Smooth muscle cell (in vitro differentiated cells): Measurements from ENCODE around the gene ADGRG6. TPM values are rescaled to one million over a fixed set of nuclear protein-coding genes. Genes with fewer than 3 reads are reported as not detected.

Experiments
- DNase-seq: peaks from one replicate; lab custom pipeline; 2025; ENCODE audit not compliant: unreplicated experiment; lab: John Stamatoyannopoulos, UW
- H2AFZ ChIP-seq: fragments of 200-600 bp; sonication (generic); 2 replicates; pipeline ENCODE4 v1.6.0; 2016; ENCODE audit warnings: antibody characterized with exemption, low read depth, mild to moderate bottlenecking
- H3F3A ChIP-seq: fragments of 200-600 bp; sonication (generic); 2 replicates; pipeline ENCODE4 v1.6.0; 2017; ENCODE audit warnings: antibody characterized with exemption, low read depth
- H3K27ac ChIP-seq: fragments of 200-600 bp; sonication (generic); 2 replicates; pipeline ENCODE4 v1.5.1; 2016; ENCODE audit warnings: low read depth, mild to moderate bottlenecking
- H3K27me3 ChIP-seq: fragments of 200-600 bp; sonication (generic); 2 replicates; pipeline ENCODE4 v1.6.1; 2016; ENCODE audit warnings: low read depth, mild to moderate bottlenecking
- H3K36me3 ChIP-seq: fragments of 200-600 bp; sonication (generic); 2 replicates; pipeline ENCODE4 v1.5.1; 2016; ENCODE audit warnings: low read depth
- H3K4me1 ChIP-seq: fragments of 200-600 bp; sonication (generic); 2 replicates; pipeline ENCODE4 v1.5.1; 2016; ENCODE audit warnings: low read depth
- H3K4me2 ChIP-seq: fragments of 200-600 bp; sonication (generic); 2 replicates; pipeline ENCODE4 v1.6.0; 2016; ENCODE audit warnings: mild to moderate bottlenecking
- H3K4me3 ChIP-seq: fragments of 200-600 bp; sonication (generic); 2 replicates; pipeline ENCODE4 v1.5.1; 2016; ENCODE audit warnings: mild to moderate bottlenecking
- H3K79me2 ChIP-seq: fragments of 200-600 bp; sonication (generic); 2 replicates; pipeline ENCODE4 v1.6.0; 2016; ENCODE audit warnings: low read depth, mild to moderate bottlenecking
- H3K9ac ChIP-seq: fragments of 200-600 bp; sonication (generic); 2 replicates; pipeline ENCODE4 v1.6.0; 2016; ENCODE audit warnings: low read depth
- H3K9me3 ChIP-seq: fragments of 200-600 bp; sonication (generic); replicated peaks from 2 replicates; pipeline ENCODE4 v1.5.1; 2016; ENCODE audit warnings: low read depth
- H4K20me1 ChIP-seq: fragments of 200-600 bp; sonication (generic); 2 replicates; pipeline ENCODE4 v1.6.0; 2016; ENCODE audit warnings: low read depth
- CTCF ChIP-seq: fragments of 200-600 bp; sonication (generic); IDR thresholded peaks from 2 replicates; pipeline ENCODE4 v1.5.1; 2017; ENCODE audit warnings: borderline replicate concordance, mild to moderate bottlenecking, antibody characterized with exemption; ENCODE audit not compliant: insufficient read depth, poor library complexity, severe bottlenecking
- WGBS: methylation state at CpG from one replicate; pipeline ENCODE4 v1.1.7; 2016; ENCODE audit warnings: low lambda C conversion rate; 5-methylcytosine and 5-hydroxymethylcytosine counted together
- polyA plus RNA-seq: library from polyadenylated mRNA; unstranded; fragments of >200 nt; fragmentation: Nextera tagmentation; extraction: Ambion mirVana; gene quantifications from 2 replicates; pipeline ENCODE4 v1.2.1, GENCODE V29; 2016
- total RNA-seq: library from RNA; depleted of rRNA; stranded (reverse); fragments of >200 nt; gene quantifications from 2 replicates; pipeline ENCODE4 v1.2.3, GENCODE V29; 2014

Gene ADGRG6
- total and polyA plus RNA-seq, 2 experiments from 2014 or later, result 0.77 to 14.2 TPM

- H3K27ac ChIP-seq, result no peak overlapping the region
- H3K9me3 ChIP-seq, result no peaks in the 10 kb centered on the region
- no peaks in the 10 kb centered on the region for H3K36me3 ChIP-seq
- H3K4me2 ChIP-seq, result no peak overlapping the region
- H3F3A ChIP-seq, result no peaks in the 10 kb centered on the region
- WGBS, result 94% methylated on average over 3 of the region's 3 CpGs
- peaks cover 6% of the 10 kb centered on the region for H3K4me1 ChIP-seq
- TF ChIP-seq CTCF, result no peak
- H3K9ac ChIP-seq, result no peak overlapping the region
- DNase-seq, result no peak
- no peaks in the 10 kb centered on the region for H3K79me2 ChIP-seq
- no peaks in the 10 kb centered on the region for H3K27me3 ChIP-seq
- no peaks in the 10 kb centered on the region for H4K20me1 ChIP-seq
- H3K4me3 ChIP-seq, result no peak overlapping the region
- no peak overlapping the region for H2AFZ ChIP-seq
Observed at GRCh38 chr6:142404751-142405150, 102.9 kb downstream of the ADGRG6 start.

GRCh38 chr6:142406131-142406530 lies 104.3 kb downstream of the ADGRG6 start:
- Histone ChIP-seq H3K4me3 (no peak overlapping the region), H3K4me2 (no peak overlapping the region), H3K36me3 (no peaks in the 10 kb centered on the region), H2AFZ (no peak overlapping the region), H3K9ac (no peak overlapping the region), H3F3A (no peaks in the 10 kb centered on the region), H3K9me3 (no peaks in the 10 kb centered on the region), H4K20me1 (no peaks in the 10 kb centered on the region), H3K4me1 (no peaks in the 10 kb centered on the region), H3K27ac (no peak overlapping the region), H3K79me2 (no peaks in the 10 kb centered on the region), H3K27me3 (no peaks in the 10 kb centered on the region)
- TF ChIP-seq CTCF, result no peak
- DNase-seq, result no peak
- WGBS, result 91% methylated on average over 3 of the region's 3 CpGs

GRCh38 chr6:142407685-142408273 lies 106.0 kb downstream of the ADGRG6 start:
- TF ChIP-seq CTCF, result no peak
- 93% methylated on average over 3 of the region's 3 CpGs for WGBS
- Histone ChIP-seq H3K9ac (no peak overlapping the region), H3K4me1 (peaks cover 6% of the 10 kb centered on the region), H3K27ac (no peak overlapping the region), H3K36me3 (no peaks in the 10 kb centered on the region), H3K4me2 (no peak overlapping the region), H4K20me1 (no peaks in the 10 kb centered on the region), H3K4me3 (no peak overlapping the region), H3K79me2 (no peaks in the 10 kb centered on the region), H3K27me3 (no peaks in the 10 kb centered on the region), H3K9me3 (no peaks in the 10 kb centered on the region), H2AFZ (no peak overlapping the region), H3F3A (no peaks in the 10 kb centered on the region)
- DNase-seq, result no peak

GRCh38 chr6:142408409-142408808 lies 106.6 kb downstream of the ADGRG6 start:
- Histone ChIP-seq H3K4me3 (no peak overlapping the region), H3K4me2 (no peak overlapping the region), H3F3A (no peaks in the 10 kb centered on the region), H3K27me3 (no peaks in the 10 kb centered on the region), H3K79me2 (no peaks in the 10 kb centered on the region), H3K4me1 (peaks cover 12% of the 10 kb centered on the region), H2AFZ (no peak overlapping the region), H3K9me3 (no peaks in the 10 kb centered on the region), H4K20me1 (no peaks in the 10 kb centered on the region), H3K36me3 (no peaks in the 10 kb centered on the region), H3K27ac (no peak overlapping the region), H3K9ac (no peak overlapping the region)
- no peak for DNase-seq
- TF ChIP-seq CTCF, result peak; percentile 24
